Prostate gland (tissue), 2 donors: ENCODE measurements around the gene EIF3B. TPM values are rescaled to one million over a fixed set of nuclear protein-coding genes. Genes with fewer than 3 reads are reported as not detected.

Experiments
- DNase-seq: peaks from one replicate; pipeline ENCODE4 v3.0.0-alpha.2; 2019; ENCODE audit warnings: low spot score
- H3K27ac ChIP-seq, 2 donors: fragments of 200-600 bp; sonication (generic); 2 replicates each; pipeline ENCODE4 v1.5.1; 2017 to 2019
- H3K27me3 ChIP-seq: fragments of 200-600 bp; sonication (generic); replicated peaks from 2 replicates; pipeline ENCODE4 v1.5.1; 2019; ENCODE audit not compliant: insufficient read depth
- H3K36me3 ChIP-seq, 2 donors: fragments of 200-600 bp; sonication (generic); 1 replicate in 1 of 2; 2 replicates in 1 of 2; pipeline versions ENCODE4 v1.5.1 to v1.8.1; 2017 to 2019
- H3K4me1 ChIP-seq: fragments of 200-600 bp; sonication (generic); replicated peaks from 2 replicates; pipeline ENCODE4 v1.5.1; 2019
- H3K4me3 ChIP-seq, 2 donors: fragments of 200-600 bp; sonication (generic); 2 replicates each; pipeline ENCODE4 v1.5.1; 2017 to 2019
- H3K9me3 ChIP-seq: fragments of 200-600 bp; sonication (generic); 2 replicates; pipeline ENCODE4 v1.5.1; 2017
- POLR2A ChIP-seq: fragments of 450-650 bp; IDR thresholded peaks from one replicate; pipeline ENCODE4 v1.6.1; 2016; ENCODE audit warnings: antibody characterized with exemption, mild to moderate bottlenecking
- POLR2AphosphoS5 ChIP-seq: sonication (generic); formaldehyde crosslinking; IDR thresholded peaks from one replicate; pipeline ENCODE4 v1.6.1; 2017; ENCODE audit warnings: antibody characterized with exemption
- WGBS: methylation state at CpG from one replicate; pipeline ENCODE4 v1.1.5; 2018; 5-methylcytosine and 5-hydroxymethylcytosine counted together
- intact Hi-C: fragments of 100-400 bp; cut with DNase I; formaldehyde crosslinking; loops from one replicate; pipeline ENCODE4 v1.14.2; 2022
- total RNA-seq, 2 donors: library from RNA; depleted of rRNA; stranded (reverse); fragments of >200 nt; gene quantifications; one replicate each; pipeline ENCODE4 v1.1.0, GENCODE V29; 2016
- TF ChIP-seq, protein P1 (sequence below), 4 experiments: fragments of 200-600 bp in 2 of 4; fragments of 450-650 bp in 2 of 4; sonication (generic) in 2 of 4; IDR thresholded peaks; 1 replicate in 3 of 4; 2 replicates in 1 of 4; pipeline ENCODE4 v1.5.1; 2016 to 2019; ENCODE audit warnings: antibody characterized with exemption in 4 of 4, mild to moderate bottlenecking in 2 of 4, moderate library complexity in 2 of 4

The EIF3B gene
- total RNA-seq, 2 donors from 2014 or later, result 141 to 220 TPM

GRCh38 chr7:2379161-2379560, 24.5 kb downstream of the EIF3B start:
- no peak for DNase-seq
- Histone ChIP-seq H3K4me3 (no peak overlapping the region), H3K36me3 (peaks cover 24 to 38% of the 10 kb centered on the region in 2 donors), H3K4me1 (no peaks in the 10 kb centered on the region), H3K9me3 (no peaks in the 10 kb centered on the region), H3K27me3 (no peaks in the 10 kb centered on the region), H3K27ac (no peak overlapping the region)
- TF ChIP-seq, protein P1, sequence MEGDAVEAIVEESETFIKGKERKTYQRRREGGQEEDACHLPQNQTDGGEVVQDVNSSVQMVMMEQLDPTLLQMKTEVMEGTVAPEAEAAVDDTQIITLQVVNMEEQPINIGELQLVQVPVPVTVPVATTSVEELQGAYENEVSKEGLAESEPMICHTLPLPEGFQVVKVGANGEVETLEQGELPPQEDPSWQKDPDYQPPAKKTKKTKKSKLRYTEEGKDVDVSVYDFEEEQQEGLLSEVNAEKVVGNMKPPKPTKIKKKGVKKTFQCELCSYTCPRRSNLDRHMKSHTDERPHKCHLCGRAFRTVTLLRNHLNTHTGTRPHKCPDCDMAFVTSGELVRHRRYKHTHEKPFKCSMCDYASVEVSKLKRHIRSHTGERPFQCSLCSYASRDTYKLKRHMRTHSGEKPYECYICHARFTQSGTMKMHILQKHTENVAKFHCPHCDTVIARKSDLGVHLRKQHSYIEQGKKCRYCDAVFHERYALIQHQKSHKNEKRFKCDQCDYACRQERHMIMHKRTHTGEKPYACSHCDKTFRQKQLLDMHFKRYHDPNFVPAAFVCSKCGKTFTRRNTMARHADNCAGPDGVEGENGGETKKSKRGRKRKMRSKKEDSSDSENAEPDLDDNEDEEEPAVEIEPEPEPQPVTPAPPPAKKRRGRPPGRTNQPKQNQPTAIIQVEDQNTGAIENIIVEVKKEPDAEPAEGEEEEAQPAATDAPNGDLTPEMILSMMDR (IDR thresholded peaks at IDR 0.05), result no peak
- TF ChIP-seq POLR2AphosphoS5, result no peak
- intact Hi-C loops, result no loop called here
- WGBS, result 92% methylated on average over 20 of the region's 20 CpGs

DNA sequence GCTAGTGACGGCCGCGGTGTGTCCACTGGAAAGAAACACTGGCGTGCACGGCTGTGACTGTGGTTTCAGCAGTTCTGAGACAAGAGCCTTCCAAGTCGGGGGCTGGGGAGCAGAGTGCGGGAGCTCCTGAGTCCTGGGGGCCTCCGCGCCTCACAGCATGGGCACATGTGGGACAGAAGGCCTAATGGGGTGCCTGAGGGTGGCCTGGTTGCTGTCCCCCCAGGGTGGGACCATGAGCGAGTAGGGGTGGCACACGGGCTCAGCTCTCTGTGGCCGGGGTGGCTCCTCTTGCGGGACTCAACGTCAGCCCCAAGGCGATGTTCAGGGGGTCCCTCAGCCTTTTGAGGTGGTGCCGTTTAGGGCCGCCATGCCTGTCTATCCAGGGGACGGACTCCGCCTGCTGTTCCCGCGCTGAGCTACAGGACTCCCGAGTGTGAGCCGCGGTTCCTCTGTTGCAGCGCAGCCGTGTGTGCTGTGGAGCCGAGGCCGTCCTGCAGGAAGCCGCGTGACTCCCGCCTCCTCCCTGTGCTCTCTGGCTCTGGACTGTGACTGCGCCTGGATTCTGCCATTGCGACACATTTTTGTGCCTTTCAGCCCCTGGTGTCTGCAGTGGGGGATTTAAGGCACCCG, 25.3 kb downstream of the EIF3B start:
- Histone ChIP-seq H3K27ac (no peak overlapping the region), H3K9me3 (no peaks in the 10 kb centered on the region), H3K27me3 (no peaks in the 10 kb centered on the region), H3K4me1 (no peaks in the 10 kb centered on the region), H3K4me3 (no peak overlapping the region), H3K36me3 (peaks cover 18 to 34% of the 10 kb centered on the region in 2 donors)
- TF ChIP-seq, protein P1 (IDR thresholded peaks at IDR 0.05), result no peak
- TF ChIP-seq POLR2AphosphoS5 (no peak), POLR2A (no peak)
- intact Hi-C loops, result no loop called here
- DNase-seq, result no peak
- WGBS, result 89% methylated on average over 34 of the region's 34 CpGs

DNA sequence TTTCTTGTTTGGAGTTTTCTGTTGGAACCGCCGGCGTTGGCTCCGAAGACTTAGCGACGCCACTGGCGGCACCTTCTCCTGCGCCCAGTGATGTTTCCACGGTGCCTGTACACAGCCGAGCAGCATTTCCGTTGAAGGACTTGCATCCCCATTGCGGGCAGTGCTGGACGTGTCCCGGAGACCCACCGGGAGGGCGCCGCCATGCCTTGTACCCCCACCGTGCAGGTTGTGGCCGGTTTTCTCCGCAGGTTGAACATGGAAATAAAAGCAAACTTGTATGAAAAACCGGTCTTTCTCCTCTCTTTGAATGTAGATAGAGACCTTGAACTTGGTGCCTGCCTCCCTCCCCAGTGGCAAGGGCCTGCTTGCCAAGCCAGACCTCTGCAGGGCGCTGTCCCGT, 25.8 kb downstream of the EIF3B start:
- Histone ChIP-seq H3K36me3 (peaks cover 14 to 29% of the 10 kb centered on the region in 2 donors), H3K27me3 (no peaks in the 10 kb centered on the region), H3K27ac (no peak overlapping the region), H3K4me3 (no peak overlapping the region), H3K4me1 (no peaks in the 10 kb centered on the region), H3K9me3 (no peaks in the 10 kb centered on the region)
- intact Hi-C loops, result no loop called here
- no peak for DNase-seq
- WGBS, result 85% methylated on average over 23 of the region's 23 CpGs
- TF ChIP-seq POLR2A, result no peak
- TF ChIP-seq, protein P1 (IDR thresholded peaks at IDR 0.05), result no peak
- no peak for TF ChIP-seq POLR2AphosphoS5

DNA sequence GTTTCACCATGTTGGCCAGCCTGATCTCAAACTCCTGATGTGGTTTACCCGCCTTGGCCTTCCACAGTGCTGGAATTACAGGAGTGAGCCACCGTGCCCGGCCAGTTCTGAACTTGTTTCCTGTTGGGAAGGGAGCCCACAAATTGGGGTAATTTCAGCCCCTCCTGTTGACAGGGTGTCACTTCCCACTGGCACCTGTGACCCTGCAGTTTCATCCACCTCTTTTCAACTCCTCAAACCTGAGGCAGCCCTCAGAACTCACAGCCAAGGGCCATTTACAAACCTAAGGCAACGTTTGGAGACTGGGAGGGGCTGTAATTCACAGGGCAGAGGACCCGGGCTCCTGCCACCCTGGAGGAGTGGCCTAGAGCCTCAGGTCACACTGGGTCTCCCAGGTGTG, 26.6 kb downstream of the EIF3B start:
- TF ChIP-seq, protein P1 (IDR thresholded peaks at IDR 0.05), result no peak
- TF ChIP-seq POLR2A (no peak), POLR2AphosphoS5 (no peak)
- DNase-seq, result no peak
- no peak overlapping the region for H3K27ac ChIP-seq
- peaks cover 8 to 21% of the 10 kb centered on the region in 2 donors for H3K36me3 ChIP-seq
- intact Hi-C loops, result no loop called here
- no peaks in the 10 kb centered on the region for H3K9me3 ChIP-seq
- 31% methylated on average over 5 of the region's 5 CpGs for WGBS
- no peaks in the 10 kb centered on the region for H3K4me1 ChIP-seq
- no peak overlapping the region for H3K4me3 ChIP-seq
- H3K27me3 ChIP-seq, result no peaks in the 10 kb centered on the region

DNA sequence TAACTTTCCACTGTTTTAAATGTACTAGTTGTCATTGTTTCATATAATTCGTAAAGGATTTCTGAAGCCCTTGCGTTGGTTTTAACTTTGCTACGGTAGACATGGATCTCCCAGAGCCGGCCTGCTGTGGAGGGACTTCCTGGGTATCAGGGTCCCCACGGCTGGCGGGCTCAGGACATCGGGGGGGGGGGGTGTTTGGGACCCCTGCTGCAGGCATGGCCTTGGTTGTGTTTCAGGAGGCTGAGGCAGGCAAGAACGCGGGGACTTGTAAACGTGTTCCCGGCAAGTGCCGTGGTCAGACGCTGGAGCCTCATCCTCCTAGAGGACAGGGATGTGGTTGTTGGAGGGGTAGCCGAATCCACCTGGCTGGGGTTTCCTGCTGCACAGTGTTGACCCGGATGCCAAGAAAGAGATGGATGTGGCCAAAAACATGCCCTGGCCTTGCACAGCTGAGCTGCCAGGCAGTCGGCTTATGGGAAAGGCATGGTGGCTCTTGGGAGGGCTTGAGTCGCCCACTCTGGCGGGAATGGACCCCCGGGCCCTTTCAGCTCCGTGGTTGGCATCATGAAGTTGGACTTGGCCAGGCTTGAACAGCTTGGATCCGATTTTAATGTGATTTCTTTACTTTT, 27.4 kb downstream of the EIF3B start:
- intact Hi-C loops, result no loop called here
- Histone ChIP-seq H3K27ac (no peak overlapping the region), H3K4me3 (no peak overlapping the region), H3K27me3 (no peaks in the 10 kb centered on the region), H3K4me1 (no peaks in the 10 kb centered on the region), H3K9me3 (no peaks in the 10 kb centered on the region), H3K36me3 (peaks cover 2 to 14% of the 10 kb centered on the region in 2 donors)
- 80% methylated on average over 21 of the region's 21 CpGs for WGBS
- no peak for DNase-seq
- TF ChIP-seq POLR2A (no peak), POLR2AphosphoS5 (no peak)
- TF ChIP-seq, protein P1 (IDR thresholded peaks at IDR 0.05), result no peak
